GM18868 (cell line): ENCODE data around the gene NOTO.
"Not testable (repeated sequence)": the region's sequence is repeated elsewhere in the genome, so short reads cannot be mapped to it uniquely, and the experiment has no call there.

Source experiments
- ATAC-seq: cut with Tn5 transposase; IDR thresholded peaks from one replicate; pipeline ENCODE4 v1.9.1; 2021; ENCODE audit warnings: mild to moderate bottlenecking, moderate library complexity; ENCODE audit not compliant: unreplicated experiment

Gene NOTO, protein sequence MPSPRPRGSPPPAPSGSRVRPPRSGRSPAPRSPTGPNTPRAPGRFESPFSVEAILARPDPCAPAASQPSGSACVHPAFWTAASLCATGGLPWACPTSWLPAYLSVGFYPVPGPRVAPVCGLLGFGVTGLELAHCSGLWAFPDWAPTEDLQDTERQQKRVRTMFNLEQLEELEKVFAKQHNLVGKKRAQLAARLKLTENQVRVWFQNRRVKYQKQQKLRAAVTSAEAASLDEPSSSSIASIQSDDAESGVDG

DNA sequence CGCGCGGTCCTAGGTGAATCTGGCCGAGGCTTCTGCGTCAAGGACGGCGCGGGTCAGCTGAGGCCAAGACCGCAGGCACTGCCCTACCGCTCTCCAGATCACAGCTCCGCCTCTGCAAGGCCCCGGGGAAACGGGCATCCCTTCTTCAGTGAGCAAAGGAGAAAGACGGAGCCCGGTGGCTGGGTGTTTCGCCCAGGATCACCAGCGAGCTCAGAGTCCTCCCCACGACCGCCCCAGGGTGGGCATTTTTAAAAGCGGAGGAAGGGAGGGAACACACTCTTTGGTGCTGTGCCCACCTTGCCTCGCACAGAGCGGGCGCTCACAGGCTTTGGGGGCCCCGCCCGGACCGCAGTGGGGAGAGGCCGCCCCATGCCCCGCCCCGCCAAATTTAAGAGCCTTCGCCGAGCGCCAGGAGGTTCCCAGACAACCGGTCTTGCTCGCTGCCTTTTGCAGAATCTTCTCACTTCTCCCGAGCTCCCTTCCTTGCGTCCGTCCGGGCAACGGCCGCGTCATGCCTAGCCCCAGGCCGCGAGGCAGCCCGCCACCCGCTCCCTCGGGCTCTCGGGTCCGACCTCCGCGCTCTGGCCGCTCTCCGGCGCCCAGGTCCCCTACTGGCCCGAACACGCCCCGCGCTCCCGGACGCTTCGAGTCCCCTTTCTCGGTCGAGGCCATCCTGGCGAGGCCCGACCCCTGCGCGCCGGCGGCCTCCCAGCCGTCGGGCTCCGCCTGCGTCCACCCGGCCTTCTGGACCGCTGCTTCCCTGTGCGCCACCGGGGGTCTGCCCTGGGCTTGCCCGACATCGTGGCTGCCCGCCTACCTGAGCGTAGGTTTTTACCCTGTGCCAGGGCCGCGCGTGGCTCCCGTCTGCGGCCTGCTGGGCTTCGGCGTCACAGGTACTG lies at the start of gene NOTO:
Gene NOTO, plus strand, starts transcription at position 419 of the 899 bp plus-strand sequence. Its CDS starts 93 bp downstream, at position 512.
- no peak for ATAC-seq

GRCh38 chr2:73156539-73157124 lies 45.7 kb upstream of the NOTO start:
- ATAC-seq, result no peak

- ATAC-seq, result no peak
Observed at GRCh38 chr2:73162856-73163391, 39.5 kb upstream of the NOTO start.

GRCh38 chr2:73163483-73164367 lies 38.6 kb upstream of the NOTO start:
- ATAC-seq, result peak; percentile 91

GRCh38 chr2:73165978-73166377 lies 36.4 kb upstream of the NOTO start:
- not testable (repeated sequence) for ATAC-seq

- not testable (repeated sequence) for ATAC-seq
Observed at GRCh38 chr2:73166813-73167212, 35.6 kb upstream of the NOTO start.

DNA sequence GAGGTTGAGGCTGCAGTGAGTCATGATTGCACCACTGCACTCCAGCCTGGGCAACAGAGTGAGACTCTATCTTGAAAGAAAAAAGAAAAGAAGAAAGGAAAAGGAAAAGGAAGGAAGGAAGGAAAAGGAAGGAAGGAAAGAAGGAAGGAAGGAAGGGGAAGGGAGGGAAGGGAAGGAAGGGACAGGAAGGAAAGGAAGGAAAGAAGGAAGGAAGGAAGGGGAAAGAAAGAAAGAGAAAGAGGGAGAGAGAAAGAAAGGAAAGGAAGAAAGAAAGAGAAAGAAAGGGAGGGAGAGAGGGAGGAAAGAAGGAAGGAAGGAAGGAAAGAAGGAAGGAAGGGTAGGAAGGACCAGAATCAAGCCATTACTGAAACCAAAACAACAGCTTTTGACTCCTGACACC lies 34.0 kb upstream of the NOTO start:
- not testable (repeated sequence) for ATAC-seq

DNA sequence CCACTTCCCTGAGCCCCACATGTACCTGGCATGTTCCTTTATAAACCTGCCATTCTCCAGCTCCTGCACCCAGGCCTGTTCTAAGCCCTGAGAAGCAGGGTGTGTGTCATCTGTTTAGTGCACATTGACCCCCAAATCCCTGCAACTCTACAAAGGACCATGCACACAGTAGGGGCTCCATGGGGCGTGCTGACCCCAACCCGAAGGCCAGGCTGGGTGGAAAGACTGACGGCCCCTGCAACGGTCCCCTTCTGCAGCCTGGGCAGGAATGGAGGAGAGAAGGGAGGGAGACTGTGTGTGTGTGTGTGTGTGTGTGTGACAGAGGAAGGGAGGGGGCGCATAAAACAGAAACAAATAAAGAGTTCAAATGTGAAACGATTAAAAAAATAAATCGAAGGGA lies 32.0 kb upstream of the NOTO start:
- ATAC-seq, result not testable (repeated sequence)

DNA sequence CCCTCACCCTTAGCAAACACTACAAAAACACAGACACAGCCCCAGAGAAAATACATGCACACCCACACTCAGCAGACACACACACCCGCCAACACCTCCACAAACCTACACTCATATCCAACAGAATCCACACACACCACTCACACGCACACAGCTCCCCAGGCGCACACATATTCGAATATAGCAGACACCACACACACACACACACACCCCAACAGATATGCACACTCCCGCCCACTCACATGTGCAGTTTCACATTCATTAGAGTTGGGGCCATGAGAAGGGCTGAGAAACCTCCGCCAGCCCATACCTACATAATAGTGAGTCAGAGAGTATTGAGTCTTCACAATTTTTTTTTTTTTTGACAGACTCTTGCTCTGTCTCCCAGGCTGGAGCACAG lies 29.4 kb upstream of the NOTO start:
- peak; percentile 49 for ATAC-seq

- ATAC-seq, result no peak
Observed at GRCh38 chr2:73173781-73174180, 28.6 kb upstream of the NOTO start.

- ATAC-seq, result no peak
Observed at GRCh38 chr2:73174244-73174643, 28.1 kb upstream of the NOTO start.

GRCh38 chr2:73174941-73175662 lies 27.3 kb upstream of the NOTO start:
- ATAC-seq, result no peak

DNA sequence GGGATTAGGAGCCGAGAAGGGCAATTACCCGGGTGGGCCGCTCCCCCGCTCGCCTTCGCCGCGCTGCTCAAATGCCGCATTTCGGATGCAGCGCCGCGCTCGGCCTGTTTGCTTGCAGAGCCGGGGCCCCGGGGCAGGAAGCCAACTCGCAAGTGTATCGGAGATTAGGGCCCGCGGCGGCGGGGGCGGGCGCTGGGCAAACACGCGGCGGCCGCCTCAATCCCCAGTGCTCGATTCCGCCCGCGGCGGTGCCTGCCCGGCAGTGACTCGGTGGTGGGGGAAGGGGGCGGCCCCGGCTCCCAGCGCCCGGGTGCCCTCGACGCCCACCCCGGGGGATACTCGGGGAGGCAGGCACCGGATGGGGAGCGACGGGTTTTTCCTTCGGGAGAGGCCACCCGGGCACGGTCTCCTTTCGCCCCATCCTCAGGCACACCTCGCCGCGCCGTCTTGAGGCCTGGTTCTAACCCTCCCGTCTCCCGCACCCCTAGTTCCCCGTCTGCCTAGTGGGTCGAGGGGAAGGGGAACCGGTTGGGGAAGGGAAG lies 26.6 kb upstream of the NOTO start:
- peak; percentile 30 for ATAC-seq

GRCh38 chr2:73176205-73176880 lies 26.0 kb upstream of the NOTO start:
- ATAC-seq, result no peak

DNA sequence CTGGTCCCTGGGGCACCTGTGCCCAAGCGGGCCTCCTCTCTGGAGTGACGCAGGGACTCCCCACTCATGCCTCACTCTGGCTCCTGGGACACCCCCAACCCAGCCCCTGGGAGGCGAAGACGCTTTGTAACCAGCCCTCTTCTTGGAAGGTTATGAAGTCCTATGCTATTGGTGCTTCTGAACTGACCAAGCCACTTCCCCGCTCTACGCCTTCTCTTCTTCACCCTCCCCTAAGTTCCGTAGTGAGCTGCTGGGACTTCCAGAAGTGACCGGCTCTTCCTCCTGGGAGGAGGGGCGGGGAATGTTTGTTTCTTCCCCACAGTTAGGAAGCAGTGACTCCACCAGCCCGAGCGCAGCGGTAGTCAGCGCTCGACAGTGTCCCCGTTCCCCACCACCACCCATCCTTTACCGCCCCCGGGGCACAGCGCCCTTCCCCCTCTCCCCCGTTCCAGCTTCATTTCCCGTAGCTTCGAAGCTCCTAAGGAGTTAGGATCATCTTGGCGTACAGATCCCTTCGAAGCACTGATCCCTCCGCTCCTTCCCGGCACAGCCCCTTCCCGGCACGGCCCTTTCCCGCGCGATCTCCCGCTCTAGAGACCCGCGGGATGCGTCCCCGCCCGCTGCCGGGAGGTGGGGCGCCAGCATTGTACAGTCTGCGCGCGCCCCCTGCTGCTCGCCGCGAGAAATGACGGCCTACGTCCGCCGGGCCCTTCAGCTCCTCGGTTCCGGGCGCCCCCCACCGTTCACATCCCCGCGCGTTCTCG lies 25.3 kb upstream of the NOTO start:
- ATAC-seq, result peak; percentile 76

DNA sequence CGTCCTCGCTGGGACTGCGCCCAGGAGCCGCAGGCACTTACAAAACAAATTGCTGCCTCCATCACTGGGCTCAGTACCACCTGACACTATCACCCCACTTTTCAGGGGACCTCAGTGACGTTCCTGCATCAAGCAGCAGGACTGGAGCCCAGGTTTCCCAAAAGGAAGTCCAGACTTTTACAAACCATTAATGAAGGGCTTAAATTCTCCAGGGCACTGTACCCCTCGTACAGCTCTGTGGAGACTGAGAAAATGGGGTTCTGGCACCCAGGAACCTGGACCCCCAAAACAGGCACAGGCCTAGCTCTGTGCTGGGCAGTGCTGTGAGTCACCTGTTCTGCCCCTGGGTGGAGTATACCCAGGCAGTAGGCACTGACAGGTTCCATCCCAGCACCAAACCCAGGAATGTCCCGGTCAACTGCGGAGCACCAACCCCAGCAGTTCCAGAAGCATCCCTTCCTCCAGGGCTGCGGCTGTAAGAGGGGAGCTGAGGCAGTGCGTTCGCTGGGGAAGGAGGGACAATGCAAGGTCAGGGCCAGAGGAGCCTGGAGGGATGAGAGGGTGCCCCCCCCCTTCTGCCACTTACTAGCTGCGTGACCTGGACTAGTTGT lies 24.6 kb upstream of the NOTO start:
- no peak for ATAC-seq

GRCh38 chr2:73185965-73186364 lies 16.4 kb upstream of the NOTO start:
- no peak for ATAC-seq

- no peak for ATAC-seq
Observed at GRCh38 chr2:73187549-73187948, 14.8 kb upstream of the NOTO start.
